GM19099 (cell line): ENCODE results near the gene DHX32.

ENCODE experiments used
- POLR2A ChIP-seq: IDR thresholded peaks from 3 replicates; pipeline ENCODE4 v1.6.1; 2011; ENCODE audit warnings: low read depth; ENCODE audit not compliant: insufficient read length; ENCODE audit errors: extremely low read depth

The DHX32 gene

DNA sequence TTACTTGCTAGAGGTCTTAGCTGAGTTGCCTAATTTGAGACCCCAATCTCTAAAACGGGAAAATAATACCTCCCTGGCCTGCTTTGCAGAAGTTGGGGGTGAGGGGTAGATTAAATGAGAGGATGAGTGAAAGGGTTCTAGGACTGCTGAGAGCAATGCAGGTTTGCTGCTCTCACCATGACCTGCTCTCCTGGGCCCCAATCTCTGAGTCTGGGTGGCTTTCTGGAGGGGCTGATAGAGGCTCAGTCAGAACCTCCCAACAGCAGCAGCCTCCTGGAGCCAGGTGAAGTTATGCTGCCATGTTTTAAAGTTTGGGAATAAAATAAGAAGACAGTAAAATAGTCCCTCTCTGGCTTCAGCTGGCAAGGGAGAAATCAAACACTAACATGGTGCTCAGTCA lies 65.3 kb downstream of the DHX32 start:
- TF ChIP-seq POLR2A, result no peak

DNA sequence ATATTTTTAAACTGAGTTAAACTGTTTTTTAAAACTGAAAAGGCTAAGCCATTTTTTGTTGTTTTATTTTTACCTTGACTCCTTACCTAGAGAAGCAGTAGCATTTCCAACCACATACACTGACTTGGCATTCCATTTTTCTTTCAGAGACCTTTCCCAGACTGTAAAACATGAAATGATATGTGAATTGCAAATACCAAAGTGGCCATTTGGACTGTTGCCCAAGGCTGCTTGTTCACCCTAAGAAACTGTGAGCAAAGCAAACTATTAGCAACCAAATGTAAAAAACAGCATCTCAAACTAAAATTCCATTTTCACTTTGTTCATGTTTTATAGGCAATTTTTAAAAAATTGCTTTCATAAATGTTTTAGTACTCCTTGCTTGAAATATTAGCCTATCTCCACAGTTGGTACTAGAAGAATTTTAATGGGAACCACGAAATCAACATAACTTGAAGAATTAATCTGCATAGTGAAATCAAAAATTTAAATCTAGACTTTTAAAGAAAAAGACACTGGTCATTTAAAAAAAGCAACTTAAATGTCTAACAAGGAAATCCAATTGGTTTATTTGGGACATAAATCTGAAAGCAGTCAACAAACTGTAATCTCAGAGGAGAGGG lies 68.9 kb downstream of the DHX32 start:
- no peak for TF ChIP-seq POLR2A

DNA sequence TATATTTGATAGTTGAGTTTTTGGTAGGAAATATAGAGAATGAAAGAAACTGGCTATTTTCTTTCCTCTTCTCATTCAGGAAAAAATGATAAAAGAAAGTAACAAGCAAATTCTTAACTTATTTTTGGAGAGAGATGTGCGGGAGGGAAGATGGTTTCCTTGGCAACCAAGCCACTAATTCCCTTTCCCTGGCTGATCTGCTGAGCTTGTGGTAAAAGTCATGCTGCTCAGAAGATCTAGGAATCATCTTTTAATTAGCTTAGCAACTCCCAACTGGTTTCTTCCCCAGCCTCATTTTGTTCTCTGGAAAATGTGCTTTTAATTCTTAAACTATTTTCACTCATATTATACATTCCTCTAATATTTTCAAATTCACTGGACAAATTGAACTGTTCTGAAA lies 69.8 kb downstream of the DHX32 start:
- TF ChIP-seq POLR2A, result no peak

DNA sequence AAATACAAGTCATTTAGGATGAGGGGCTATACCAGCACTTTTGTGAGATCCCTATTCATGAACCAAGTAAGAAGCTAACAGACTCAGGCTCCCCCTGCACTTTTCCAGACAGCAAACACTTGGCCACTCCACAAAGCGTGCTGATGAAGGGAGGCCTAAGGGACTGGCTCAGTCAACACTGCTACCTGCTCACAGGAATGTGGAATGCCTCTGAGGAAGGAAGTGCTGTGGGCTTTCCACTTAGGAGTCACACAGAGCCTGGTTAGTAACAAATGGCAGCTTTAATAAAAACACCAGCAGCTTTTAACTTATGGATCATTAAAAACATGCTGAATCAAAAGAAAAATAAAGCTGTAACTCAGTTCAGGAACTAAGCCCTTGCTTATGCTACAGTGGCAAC lies 73.0 kb downstream of the DHX32 start:
- no peak for TF ChIP-seq POLR2A

DNA sequence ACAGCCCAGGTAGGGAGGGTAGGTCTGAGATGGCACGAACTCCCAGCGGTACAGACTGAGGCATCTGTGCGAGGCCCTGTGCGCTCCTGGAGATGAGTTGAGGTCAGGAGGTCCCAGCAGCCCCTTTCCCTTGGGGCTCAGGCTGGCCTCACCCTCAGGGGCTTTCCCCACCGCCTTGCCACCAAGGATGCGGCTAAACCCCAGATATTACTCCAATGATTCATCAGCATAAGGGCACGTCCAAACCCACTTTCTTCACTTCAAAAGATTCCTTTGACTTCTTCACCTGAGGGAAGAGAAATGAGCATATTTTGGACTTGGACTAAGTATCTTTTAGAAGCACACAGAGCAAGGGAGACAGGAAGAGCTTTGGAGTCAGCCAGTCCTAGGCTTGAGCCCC lies 78.4 kb downstream of the DHX32 start:
- TF ChIP-seq POLR2A, result no peak

DNA sequence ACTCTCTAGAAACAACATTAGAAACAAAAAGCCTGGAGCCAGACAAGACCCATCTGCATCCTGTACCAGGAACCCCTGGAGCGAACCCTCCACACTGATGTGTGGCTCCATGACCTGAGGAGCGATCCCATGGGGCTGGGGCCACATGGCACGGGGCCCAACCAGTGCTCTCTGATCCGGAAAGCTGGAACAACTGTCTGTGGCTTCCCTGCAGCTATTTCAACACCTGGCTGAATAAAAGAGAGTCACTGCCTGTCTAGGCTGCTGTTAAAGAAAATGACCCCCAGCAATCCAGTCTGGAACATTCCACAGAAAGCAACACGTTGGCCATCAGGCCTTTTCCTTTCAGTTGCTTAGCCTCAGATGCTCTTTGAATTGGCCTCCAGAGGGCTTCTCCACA lies 79.0 kb downstream of the DHX32 start:
- TF ChIP-seq POLR2A, result no peak

DNA sequence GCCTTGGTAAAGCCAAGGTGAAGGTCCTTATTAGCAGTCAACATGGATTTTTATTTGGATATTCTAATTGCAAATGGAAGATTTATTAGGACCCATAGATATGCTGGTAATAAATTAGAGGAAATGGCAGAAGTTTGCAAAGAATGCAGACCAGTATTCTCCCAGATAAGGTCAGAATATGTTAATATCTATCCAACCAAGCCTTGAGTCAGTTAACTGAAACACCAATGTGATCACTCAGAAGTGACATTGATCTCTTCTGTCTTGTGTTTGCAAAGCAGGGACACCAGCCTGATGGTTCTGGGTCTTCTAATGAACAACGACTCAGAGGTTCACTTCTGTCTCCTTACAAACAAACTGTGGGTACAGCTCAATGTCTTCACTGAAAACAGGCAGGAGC lies 79.5 kb downstream of the DHX32 start:
- no peak for TF ChIP-seq POLR2A

DNA sequence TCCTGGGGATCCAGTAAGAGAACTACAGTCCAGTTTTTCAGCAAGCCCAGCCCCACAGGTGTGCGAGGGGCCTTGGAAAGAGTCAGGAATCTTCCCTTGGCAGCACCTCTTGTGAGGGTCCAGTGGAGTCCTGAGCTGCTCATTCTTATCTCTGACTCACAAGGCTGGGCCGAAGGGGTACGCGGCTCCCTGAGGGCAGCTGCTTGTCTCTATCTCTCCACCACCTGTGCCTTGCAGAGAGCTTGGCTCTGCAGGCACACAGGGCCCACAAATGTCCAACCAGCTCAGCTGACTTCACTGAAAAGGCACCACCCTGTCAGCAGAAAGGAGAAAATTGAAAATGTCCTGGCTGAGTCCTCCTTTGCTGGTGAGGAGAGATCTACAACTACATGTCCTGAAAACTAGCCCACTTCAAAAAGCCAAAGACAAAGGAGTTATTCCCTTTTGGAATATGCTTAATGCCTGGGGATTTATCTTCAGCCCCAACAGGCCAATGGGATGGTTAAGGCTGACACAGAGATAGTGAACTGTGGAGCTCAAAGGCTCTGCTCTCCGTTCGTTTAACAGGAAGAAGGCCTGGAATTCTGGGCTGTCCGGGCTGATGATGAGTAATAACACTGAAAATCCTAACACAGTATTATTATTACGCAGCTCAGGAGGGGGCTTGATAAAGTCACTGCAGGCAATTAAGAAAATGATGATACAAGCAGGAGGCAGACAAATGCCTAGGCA lies 81.5 kb downstream of the DHX32 start:
- no peak for TF ChIP-seq POLR2A

DNA sequence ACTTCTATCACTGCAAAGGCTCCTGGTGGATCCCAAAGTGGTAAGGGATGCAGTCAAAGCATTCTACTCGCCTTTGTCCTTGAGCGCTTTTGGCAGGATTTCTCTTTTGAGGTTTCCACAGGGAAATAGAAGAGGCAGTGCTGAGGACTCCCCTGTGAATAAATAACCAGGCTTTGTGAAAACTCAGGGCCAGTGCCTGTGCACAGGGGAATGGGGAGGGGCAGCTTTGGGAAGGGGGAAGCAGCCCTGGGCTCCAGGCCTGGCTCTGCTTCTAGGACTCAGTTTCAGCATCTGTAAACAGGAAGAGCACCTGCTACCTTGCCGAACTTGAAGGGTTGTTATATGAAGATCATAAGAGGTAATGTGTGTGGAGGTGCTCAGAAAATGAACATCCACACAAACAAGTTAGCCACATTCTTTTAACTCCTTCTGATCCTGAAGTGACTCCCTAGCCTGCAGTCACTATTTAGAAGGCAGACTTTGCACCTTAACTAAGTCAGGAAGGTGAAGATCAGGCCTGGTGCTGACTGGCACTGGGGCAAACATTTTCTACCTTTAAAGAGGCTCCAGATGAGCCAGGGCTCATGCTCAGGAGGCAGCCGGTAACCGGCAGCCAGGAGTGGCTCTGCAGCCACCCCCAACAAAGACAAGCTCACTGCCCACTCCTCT lies 83.0 kb downstream of the DHX32 start:
- no peak for TF ChIP-seq POLR2A

DNA sequence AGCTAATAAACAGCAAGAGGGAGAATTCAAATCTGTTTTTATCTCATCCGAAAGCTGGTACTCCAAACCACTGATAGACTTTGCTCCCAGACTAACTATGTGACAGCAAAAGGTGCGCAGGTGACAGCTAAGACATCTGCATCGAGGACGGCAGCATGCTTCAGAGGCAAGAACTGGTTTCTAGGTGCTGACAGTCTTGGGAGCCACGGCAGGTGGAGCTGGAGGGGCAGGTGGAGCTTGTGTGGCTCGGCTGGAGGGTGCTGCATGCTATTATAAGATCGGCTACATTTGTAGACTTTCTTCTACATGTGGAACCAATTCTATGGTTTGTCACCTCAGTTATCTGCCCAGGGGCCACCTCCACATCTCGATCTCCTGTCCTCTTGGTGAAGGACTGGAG lies 83.7 kb downstream of the DHX32 start:
- no peak for TF ChIP-seq POLR2A

DNA sequence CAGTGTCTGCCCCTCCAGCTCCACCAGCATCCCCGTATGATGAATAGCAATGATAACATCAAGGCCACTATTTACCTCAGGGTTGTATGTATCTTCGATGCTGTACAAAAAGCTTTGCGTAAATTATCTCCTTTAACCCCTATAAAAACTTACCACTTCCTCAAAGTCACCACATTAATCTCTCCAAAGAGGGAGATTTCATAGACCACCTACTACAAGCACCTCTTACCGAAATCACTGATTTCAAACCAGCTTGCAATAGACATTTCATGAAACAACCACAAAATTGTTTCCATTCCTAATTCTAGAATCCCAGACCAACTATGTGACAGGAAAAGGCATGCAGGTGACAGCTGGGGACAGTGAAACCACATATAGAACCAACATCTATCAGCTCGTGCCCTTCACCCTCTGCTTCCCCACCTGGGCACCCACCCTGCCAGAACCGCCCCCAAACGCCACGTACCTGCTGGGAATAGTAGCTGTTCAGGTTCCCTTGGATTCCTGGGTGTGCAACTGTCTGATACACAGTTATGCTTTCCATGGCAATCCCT lies 85.4 kb downstream of the DHX32 start:
- no peak for TF ChIP-seq POLR2A

DNA sequence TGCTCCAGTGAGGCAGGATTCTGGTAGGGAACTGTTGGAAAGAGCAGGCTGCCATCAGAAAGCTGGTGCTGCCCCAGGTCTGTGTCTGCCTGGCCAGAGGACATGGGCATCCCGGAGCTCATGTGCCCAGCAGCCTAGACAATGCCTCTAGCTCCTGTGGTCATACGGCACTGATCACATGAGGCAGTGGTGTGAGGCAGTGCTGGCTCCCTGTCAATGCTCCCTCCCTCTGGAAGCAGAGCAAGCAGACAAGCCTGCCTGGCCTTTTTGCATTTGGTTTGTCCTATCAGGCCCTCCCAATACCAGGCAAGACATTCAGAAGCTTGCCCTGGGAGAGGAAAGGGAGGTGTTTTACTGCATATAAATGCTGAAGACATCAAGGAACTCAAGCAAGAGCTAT lies 86.0 kb downstream of the DHX32 start:
- TF ChIP-seq POLR2A, result no peak

DNA sequence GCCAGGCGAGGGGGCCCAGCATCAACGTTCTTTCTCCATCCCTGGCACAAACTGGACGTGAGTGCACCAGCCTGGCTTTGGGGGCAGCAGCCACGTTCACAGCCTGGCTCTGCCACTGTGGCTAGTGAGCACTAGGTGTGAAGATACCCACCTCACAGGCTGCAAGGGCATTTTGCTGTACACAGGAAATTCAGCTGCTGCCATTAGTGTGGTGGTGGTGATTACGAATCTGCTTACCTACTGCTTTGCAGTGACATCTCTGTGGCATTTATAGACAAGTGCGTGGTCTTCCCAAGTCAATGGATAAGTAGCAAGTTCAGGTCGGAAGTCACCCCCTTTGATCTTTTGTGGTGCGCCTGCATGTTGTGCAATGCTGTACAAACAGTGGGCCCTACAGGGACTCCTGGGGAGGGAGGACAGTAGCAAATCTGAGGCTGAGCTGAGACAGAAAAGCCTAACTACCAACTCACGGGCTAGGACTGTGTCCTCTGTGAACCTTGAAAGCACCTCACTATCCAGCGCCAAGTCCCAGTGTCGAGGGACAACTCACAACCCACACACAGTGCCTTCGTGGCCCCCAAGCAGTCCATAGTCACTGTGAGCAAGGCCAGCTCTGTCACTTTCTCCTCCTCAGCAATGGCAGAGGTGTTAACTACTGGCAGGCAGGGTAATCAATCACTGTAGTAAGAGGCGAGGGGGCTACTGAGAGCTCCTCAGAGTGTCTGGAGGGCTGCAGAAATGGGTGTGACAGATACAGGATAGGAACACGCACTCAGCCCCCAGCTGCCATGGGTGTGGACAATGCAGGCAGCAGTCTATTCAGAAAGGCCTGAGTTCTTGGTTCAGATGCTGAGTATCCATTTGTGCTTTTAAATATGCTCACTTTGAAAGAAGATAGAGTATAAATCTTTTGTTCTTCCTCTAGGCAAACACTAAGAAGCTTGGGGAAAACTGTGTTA lies 88.5 kb downstream of the DHX32 start:
- no peak for TF ChIP-seq POLR2A

DNA sequence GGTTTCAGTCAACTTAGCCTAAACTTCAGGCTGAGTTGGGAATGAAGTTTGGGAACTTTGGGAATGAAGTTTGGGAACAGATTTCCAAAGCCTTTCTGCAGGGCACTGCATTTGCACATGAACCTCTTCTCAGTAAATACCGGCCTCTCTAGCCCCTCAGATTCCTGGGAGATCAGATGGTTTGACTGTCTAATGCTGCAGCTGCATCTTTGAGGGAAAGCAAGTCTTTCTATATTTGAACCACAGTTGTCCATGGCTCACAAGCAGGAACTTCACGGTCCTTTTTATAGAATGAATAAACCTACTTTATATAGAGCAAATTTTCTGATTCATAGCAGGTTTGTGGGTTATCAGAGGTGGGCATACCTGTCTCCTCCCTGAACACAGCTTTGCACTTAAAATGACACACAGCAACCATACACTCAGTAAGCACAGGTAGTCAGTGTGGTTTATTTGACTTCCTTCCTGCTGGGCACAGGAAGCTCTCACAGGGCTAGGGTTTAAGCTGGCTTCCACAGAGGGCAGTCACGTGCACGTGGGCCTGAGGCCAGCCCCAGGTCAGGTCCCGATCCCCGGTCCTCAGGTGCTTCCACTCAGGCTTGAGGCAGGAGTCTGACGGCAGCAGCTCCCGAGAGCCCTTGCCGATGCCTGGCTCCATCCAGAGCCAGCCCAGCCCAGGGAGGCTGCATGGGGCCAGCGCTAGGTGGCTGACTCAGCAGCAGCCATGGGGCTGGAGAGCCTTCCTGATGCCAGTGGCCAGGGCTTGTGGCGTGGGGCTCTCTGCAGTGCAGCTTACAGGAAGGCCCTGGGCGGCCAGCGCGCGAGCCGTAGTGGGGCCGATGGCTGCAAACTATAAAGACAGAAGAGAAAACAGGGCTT lies 92.7 kb downstream of the DHX32 start:
- no peak for TF ChIP-seq POLR2A
